UCSD-AML1 (cell line): ENCODE results near the gene NKX2-1.
"Not testable (repeated sequence)": the region's sequence is repeated elsewhere in the genome, so short reads cannot be mapped to it uniquely, and the experiment has no call there.

Source experiments
- DNase-seq: peaks from one replicate; lab custom pipeline; 2025; ENCODE audit not compliant: unreplicated experiment; lab: John Stamatoyannopoulos, UW

NKX2-1 gene

GRCh38 chr14:36505892-36506731 is 13.9 kb downstream of the NKX2-1 start:
- DNase-seq, result no peak

GRCh38 chr14:36505181-36505815 is 14.7 kb downstream of the NKX2-1 start:
- no peak for DNase-seq

- DNase-seq, result no peak
Observed at GRCh38 chr14:36504771-36505175, 15.3 kb downstream of the NKX2-1 start.

GRCh38 chr14:36503771-36504741 is 16.0 kb downstream of the NKX2-1 start:
- DNase-seq, result no peak

GRCh38 chr14:36502558-36503508 is 17.2 kb downstream of the NKX2-1 start:
- DNase-seq, result no peak

- DNase-seq, result no peak
Observed at GRCh38 chr14:36498938-36499337, 21.1 kb downstream of the NKX2-1 start.

GRCh38 chr14:36496346-36496745 is 23.7 kb downstream of the NKX2-1 start:
- no peak for DNase-seq

GRCh38 chr14:36495666-36496065 is 24.4 kb downstream of the NKX2-1 start:
- DNase-seq, result no peak

- no peak for DNase-seq
Observed at GRCh38 chr14:36493761-36494160, 26.3 kb downstream of the NKX2-1 start.

GRCh38 chr14:36485773-36486172 is 34.3 kb downstream of the NKX2-1 start:
- no peak for DNase-seq

GRCh38 chr14:36479344-36479743 is 40.7 kb downstream of the NKX2-1 start:
- DNase-seq, result no peak

GRCh38 chr14:36478782-36479181 is 41.2 kb downstream of the NKX2-1 start:
- no peak for DNase-seq

GRCh38 chr14:36477266-36477665 is 42.8 kb downstream of the NKX2-1 start:
- no peak for DNase-seq

- not testable (repeated sequence) for DNase-seq
Observed at GRCh38 chr14:36476061-36476460, 44.0 kb downstream of the NKX2-1 start.

GRCh38 chr14:36474593-36474992 is 45.4 kb downstream of the NKX2-1 start:
- no peak for DNase-seq

- no peak for DNase-seq
Observed at GRCh38 chr14:36471431-36471830, 48.6 kb downstream of the NKX2-1 start.

- DNase-seq, result no peak
Observed at GRCh38 chr14:36467332-36467731, 52.7 kb downstream of the NKX2-1 start.
